Measurements from ENCODE around the gene UBD. TPM values are rescaled to one million over a fixed set of nuclear protein-coding genes. Genes with fewer than 3 reads are reported as not detected.

UBD gene
- total and polyA plus RNA-seq, 2 of the 13 experiments (the other 11 are each of a cell fraction or from before 2014, with no cell fraction given), result 13.9 to 172 TPM

- TF ChIP-seq SNAPC4 (CRISPR knock-in tag; IDR thresholded peaks at IDR 0.05) (no peak), MEIS1 (CRISPR knock-in tag; IDR thresholded peaks at IDR 0.05; ENCODE audit: borderline replicate concordance) (no peak), RORA (CRISPR knock-in tag; IDR thresholded peaks at IDR 0.05) (no peak), PATZ1 (CRISPR knock-in tag; IDR thresholded peaks at IDR 0.05) (no peak)
Observed at GRCh38 chr6:29517728-29518440, 41.6 kb downstream of the UBD start (continued).

- BruUV-seq (replicated peaks), result no TSS peak
- FAIRE-seq (no peak), ATAC-seq (no peak; the same call in 2 of the 3 replicates)
- TF ChIP-seq ZNF660 (CRISPR knock-in tag; IDR thresholded peaks at IDR 0.05; ENCODE audit: borderline replicate concordance, low read depth) (no peak), ZFYVE20 (CRISPR knock-in tag; IDR thresholded peaks at IDR 0.05; ENCODE audit: borderline replicate concordance, low read depth) (no peak), NRL (CRISPR knock-in tag; IDR thresholded peaks at IDR 0.05; ENCODE audit: borderline replicate concordance) (no peak), SCMH1 (CRISPR knock-in tag; IDR thresholded peaks at IDR 0.05; ENCODE audit: borderline replicate concordance) (no peak), KDM1A (CRISPR knock-in tag; IDR thresholded peaks at IDR 0.05) (no peak), ZNF468 (CRISPR knock-in tag; IDR thresholded peaks at IDR 0.05) (no peak), ATAD3A (CRISPR knock-in tag; IDR thresholded peaks at IDR 0.05) (no peak), ZBTB3 (CRISPR knock-in tag; IDR thresholded peaks at IDR 0.05; ENCODE audit: borderline replicate concordance, low read depth) (no peak)
Observed at GRCh38 chr6:29517245-29517644, 42.3 kb downstream of the UBD start.

More at GRCh38 chr6:29517245-29517644, 42.3 kb downstream of the UBD start:
- ChIA-PET CTCF (ENCODE audit: low intra/inter-chr PET ratio, low total read pairs) (no interaction called here), POLR2A (no interaction called here)
- WGBS (ENCODE audit: low lambda C conversion rate), result 0% methylated on average over 1 of the region's 1 CpG
- no peak overlapping the region for H3K4me3 ChIP-seq (replicated peaks in 1 of 3; ENCODE audit: insufficient read depth in 1 of 3, low read depth in 2 of 3, low read length in 3 of 3)
- DNase-seq (ENCODE audit: low spot score), result no peak
- no peak overlapping the region for H3K9ac ChIP-seq (ENCODE audit: insufficient read depth, low read depth, low read length)
- H3K36me3 ChIP-seq (replicated peaks in 1 of 2; ENCODE audit: control insufficient read depth in 1 of 2, insufficient read depth in 2 of 2, low read length in 2 of 2), result no peaks in the 10 kb centered on the region
- no peaks in the 10 kb centered on the region for H3K4me1 ChIP-seq (ENCODE audit: insufficient read depth, low read length)
- H4K20me1 ChIP-seq (ENCODE audit: insufficient read depth, low read length), result no peaks in the 10 kb centered on the region
- no peak overlapping the region for H3K27ac ChIP-seq (ENCODE audit: extremely low read length, insufficient read depth, low read length)
- H3K4me2 ChIP-seq (ENCODE audit: low read depth, low read length), result no peak overlapping the region
- H3K79me2 ChIP-seq (ENCODE audit: insufficient read depth, low read length), result no peaks in the 10 kb centered on the region
- H3K9me3 ChIP-seq (ENCODE audit: low read length), result no peaks in the 10 kb centered on the region
- intact Hi-C loops (cut with micrococcal nuclease; ENCODE audit: unreplicated experiment) (no loop called here), in situ Hi-C loops (cut with HindIII; ENCODE audit: extremely low pct_ligation_motif_present, low pct_unique_long_range_greater_than_20kb) (no loop called here)
- H3K27me3 ChIP-seq (ENCODE audit: control insufficient read depth in 1 of 2, insufficient read depth in 2 of 2, low read length in 2 of 2), result no peaks in the 10 kb centered on the region
- no peak overlapping the region for H2AFZ ChIP-seq (ENCODE audit: low read length)

All from HepG2 (cell line).